ENCODE measurements around the gene RNF212. TPM values are rescaled to one million over a fixed set of nuclear protein-coding genes. Genes with fewer than 3 reads are reported as not detected.

Gene RNF212
- total RNA-seq, 6 experiments from 2014 or later: not detected

DNA sequence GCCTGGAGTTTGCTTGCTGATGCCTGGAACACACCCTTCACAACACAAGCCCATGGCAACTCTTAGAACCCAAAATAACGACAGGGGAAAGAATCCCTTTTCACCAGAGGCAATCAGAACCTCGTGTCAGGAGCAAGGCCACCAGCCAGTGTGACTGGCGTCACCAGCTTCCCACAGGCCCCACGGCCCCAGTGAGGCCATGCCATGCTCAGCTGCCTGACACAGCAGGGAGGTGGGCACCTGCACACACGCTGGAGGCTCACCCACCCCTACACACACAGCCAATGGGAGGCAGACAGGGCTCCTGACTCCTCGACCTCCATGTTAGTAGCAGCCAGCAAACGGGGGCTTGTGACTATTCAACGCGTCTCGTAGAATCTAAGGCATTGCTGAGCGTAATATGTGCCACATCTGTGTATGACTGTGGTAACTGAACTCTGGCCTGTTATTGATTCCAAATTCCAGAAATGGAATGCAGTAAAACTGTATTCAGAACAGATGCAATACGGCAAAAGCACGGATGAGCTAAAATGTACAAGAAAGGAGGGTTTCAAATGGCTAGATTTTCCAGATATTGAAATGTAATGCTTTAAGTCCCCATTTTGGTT lies 28.5 kb downstream of the RNF212 start:
- Mint-ChIP-seq H3K4me1 (ENCODE audit: low read depth) (peaks cover 20% of the 10 kb centered on the region), H3K27me3 (ENCODE audit: insufficient read depth) (peaks cover 45% of the 10 kb centered on the region), H3K9me3 (peaks cover 19% of the 10 kb centered on the region), H3K36me3 (ENCODE audit: low read depth) (peaks cover 10% of the 10 kb centered on the region; the same call in 1 of the 2 replicates), H3K4me3 (no peak overlapping the region), H3K27ac (no peak overlapping the region)
- no peak for DNase-seq
- TF ChIP-seq, protein P1, sequence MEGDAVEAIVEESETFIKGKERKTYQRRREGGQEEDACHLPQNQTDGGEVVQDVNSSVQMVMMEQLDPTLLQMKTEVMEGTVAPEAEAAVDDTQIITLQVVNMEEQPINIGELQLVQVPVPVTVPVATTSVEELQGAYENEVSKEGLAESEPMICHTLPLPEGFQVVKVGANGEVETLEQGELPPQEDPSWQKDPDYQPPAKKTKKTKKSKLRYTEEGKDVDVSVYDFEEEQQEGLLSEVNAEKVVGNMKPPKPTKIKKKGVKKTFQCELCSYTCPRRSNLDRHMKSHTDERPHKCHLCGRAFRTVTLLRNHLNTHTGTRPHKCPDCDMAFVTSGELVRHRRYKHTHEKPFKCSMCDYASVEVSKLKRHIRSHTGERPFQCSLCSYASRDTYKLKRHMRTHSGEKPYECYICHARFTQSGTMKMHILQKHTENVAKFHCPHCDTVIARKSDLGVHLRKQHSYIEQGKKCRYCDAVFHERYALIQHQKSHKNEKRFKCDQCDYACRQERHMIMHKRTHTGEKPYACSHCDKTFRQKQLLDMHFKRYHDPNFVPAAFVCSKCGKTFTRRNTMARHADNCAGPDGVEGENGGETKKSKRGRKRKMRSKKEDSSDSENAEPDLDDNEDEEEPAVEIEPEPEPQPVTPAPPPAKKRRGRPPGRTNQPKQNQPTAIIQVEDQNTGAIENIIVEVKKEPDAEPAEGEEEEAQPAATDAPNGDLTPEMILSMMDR (IDR thresholded peaks at IDR 0.05): no peak

DNA sequence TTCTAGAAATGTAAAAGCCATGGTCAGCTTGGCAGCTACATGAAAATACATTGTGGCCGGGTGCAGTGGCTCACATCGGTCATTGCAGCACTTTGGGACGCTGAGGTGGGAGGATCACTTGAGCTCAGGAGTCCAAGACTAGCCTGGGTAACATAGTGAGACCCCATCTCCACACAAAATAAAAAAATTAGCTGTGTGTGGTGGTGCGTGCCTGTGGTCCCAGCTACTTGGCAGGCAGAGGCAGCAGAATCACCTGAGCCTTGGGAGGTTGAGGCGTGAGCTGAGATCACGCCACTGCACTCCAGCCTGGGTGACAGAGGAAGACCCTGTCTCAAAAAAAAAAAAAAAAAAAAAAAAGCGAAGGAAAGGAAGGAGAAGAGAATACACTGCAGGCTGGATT lies 29.0 kb downstream of the RNF212 start:
- peaks cover 42% of the 10 kb centered on the region for H3K27me3 Mint-ChIP-seq (ENCODE audit: insufficient read depth)

DNA sequence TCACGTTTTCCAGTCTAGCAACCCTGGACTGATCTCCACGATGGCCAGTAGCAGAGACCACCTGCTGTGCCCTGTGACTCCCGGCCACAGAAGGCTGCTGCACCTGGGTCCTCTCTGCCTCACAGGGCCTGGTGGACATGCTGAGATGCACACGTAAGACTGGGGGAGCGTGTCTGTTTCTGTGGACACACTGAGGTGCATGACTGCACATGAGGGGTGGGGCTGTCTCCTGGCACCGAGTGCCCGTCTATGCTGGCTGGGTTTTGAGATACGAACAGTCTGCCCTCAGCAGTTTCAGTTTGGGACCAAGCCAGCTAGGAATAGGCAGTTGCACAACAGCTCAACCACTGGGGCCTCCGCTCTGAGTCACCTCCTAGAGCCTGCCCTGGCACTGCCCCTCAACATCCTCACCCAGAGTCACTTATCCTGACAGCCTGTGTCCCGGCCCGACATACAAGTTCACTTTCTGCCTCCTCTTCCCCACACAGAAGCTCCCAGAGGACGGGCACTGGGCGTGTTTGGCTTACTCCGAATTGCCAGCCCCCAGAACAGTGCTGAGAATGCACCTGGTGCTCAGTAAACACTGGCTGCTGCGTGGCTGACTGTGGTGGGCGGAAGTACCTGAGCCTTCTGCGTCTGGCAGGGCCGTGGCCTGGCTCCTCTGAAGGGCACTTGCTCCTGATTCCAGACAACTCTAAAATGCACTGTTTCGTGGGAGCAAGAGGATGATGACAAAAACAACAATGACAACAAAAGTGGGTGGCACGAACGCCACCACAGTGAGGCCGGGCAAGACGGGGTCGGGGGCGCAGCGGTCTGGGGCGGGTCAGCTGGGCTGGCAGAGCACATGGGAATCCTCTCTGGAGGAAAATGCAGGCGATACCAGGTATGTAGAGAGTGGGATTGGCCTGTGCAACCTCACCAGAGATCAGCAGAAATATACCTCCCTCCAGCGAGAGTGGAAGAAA lies 30.9 kb downstream of the RNF212 start:
- Mint-ChIP-seq H3K27ac (no peak overlapping the region; the same call in 1 of the 2 replicates), H3K4me3 (peak overlapping the region; percentile 10; the same call in 1 of the 2 replicates), H3K4me1 (ENCODE audit: low read depth) (peaks cover 20% of the 10 kb centered on the region), H3K27me3 (ENCODE audit: insufficient read depth) (peaks cover 46% of the 10 kb centered on the region), H3K36me3 (ENCODE audit: low read depth) (0 out of 2 replicates have a peak, but pooled peaks cover 3% of the 10 kb centered on the region), H3K9me3 (peaks cover 3% of the 10 kb centered on the region; the same call in 1 of the 2 replicates)
- TF ChIP-seq, protein P1 (IDR thresholded peaks at IDR 0.05): no peak
- DNase-seq: peak; percentile 58

More for the DNA sequence above, 29.0 kb downstream of the RNF212 start:
- Mint-ChIP-seq H3K4me1 (ENCODE audit: low read depth) (peaks cover 20% of the 10 kb centered on the region), H3K9me3 (peaks cover 15% of the 10 kb centered on the region), H3K27ac (no peak overlapping the region), H3K4me3 (no peak overlapping the region), H3K36me3 (ENCODE audit: low read depth) (peaks cover 12% of the 10 kb centered on the region; the same call in 1 of the 2 replicates)
- TF ChIP-seq, protein P1 (IDR thresholded peaks at IDR 0.05): no peak
- DNase-seq: no peak

DNA sequence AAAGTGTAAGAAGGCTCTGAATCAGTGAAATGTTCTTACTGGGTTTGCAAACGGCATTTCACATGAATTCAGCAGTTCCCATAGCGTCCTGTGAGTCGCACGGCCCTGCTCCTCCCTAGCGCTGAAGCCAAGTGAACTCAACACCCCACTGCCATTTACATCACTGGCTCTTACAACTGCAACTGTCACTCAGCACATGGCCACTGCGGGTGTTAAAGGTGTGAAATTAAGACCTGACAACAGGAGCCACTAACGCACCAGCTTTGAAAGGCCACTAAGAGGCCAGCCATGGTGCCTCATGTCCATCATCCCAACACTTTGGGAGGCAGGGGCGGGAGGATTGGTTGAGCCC lies 31.7 kb downstream of the RNF212 start:
- no peak overlapping the region for H3K27ac Mint-ChIP-seq
- TF ChIP-seq, protein P1 (IDR thresholded peaks at IDR 0.05): no peak
- no peak overlapping the region for H3K4me3 Mint-ChIP-seq
- peaks cover 20% of the 10 kb centered on the region for H3K4me1 Mint-ChIP-seq (ENCODE audit: low read depth)
- no peak for DNase-seq
- peaks cover 3% of the 10 kb centered on the region; the same call in 1 of the 2 replicates for H3K9me3 Mint-ChIP-seq
- peaks cover 54% of the 10 kb centered on the region for H3K27me3 Mint-ChIP-seq (ENCODE audit: insufficient read depth)
- H3K36me3 Mint-ChIP-seq (ENCODE audit: low read depth): 0 out of 2 replicates have a peak, but pooled peaks cover 3% of the 10 kb centered on the region

DNA sequence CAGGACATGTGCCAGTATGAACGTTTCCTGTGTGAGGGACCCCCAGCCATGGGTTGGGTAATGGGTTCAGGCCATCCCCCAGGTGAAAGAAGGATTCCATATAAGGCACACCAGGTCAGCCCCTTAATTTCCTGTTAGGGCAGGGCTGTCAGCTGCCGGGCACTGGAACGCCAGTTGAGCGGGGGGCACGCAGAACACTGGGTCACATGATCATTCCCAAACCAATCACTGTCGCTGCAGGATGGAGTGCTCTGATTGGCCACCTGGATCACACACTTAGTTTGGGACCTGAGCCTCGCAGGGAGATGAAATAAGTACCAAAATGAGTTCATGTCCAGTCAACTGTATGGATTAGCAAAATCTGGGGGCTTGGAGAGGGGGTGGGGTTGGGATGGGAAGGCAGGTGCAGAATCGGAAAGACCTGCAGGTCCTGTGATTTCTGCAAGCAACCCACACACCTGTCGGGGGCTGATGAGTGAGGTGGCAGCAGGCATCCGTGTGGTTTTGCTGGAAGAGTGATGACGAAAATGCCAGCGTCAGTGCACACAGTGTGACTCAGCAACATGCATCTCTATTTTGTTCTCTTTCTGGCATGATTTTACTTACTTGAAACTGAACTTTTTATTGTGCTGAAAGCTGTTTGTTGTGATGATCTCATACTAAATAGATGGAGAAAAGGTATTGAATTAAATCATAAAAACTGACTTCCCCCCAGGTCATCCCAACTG lies 32.2 kb downstream of the RNF212 start:
- Mint-ChIP-seq H3K27ac (no peak overlapping the region), H3K36me3 (ENCODE audit: low read depth) (0 out of 2 replicates have a peak, but pooled peaks cover 3% of the 10 kb centered on the region), H3K4me3 (no peak overlapping the region), H3K4me1 (ENCODE audit: low read depth) (peaks cover 20% of the 10 kb centered on the region), H3K27me3 (ENCODE audit: insufficient read depth) (peaks cover 53% of the 10 kb centered on the region), H3K9me3 (peaks cover 3% of the 10 kb centered on the region; the same call in 1 of the 2 replicates)
- no peak for DNase-seq
- TF ChIP-seq, protein P1 (IDR thresholded peaks at IDR 0.05): no peak

Data from HFFc6 (cell line).